WTC11 (cell line): ENCODE data around the gene SEC16B. TPM values are rescaled to one million over a fixed set of nuclear protein-coding genes. Genes with fewer than 3 reads are reported as not detected.

Source experiments
- ATAC-seq: fragments of 200-7000 bp; cut with Tn5 transposase; 2 replicates; pipeline ENCODE4 v1.10.0; 2021; ENCODE audit warnings: mild to moderate bottlenecking, moderate library complexity
- CTCF ChIA-PET: fragments of 300-600 bp; sonication (Branson Sonifier 250); formaldehyde crosslinking; loops from one replicate; lab custom pipeline; 2021; ENCODE audit warnings: antibody characterized with exemption; lab: Charles Lee
- POLR2A ChIA-PET: fragments of 350-600 bp; sonication (Branson Sonifier 250); formaldehyde crosslinking; loops from one replicate; lab custom pipeline; 2021; ENCODE audit warnings: antibody characterized with exemption; lab: Charles Lee
- DNase-seq: peaks from one replicate; pipeline ENCODE4 v3.0.0; 2021; ENCODE audit warnings: low spot score
- H3K27ac Mint-ChIP-seq: 2 replicates; pipeline ENCODE4 v1.8.0; 2021; ENCODE audit warnings: mixed read lengths
- H3K27me3 Mint-ChIP-seq: 2 replicates; pipeline ENCODE4 v1.8.0; 2021; ENCODE audit warnings: low read depth, mild to moderate bottlenecking, moderate library complexity, mixed read lengths
- H3K36me3 Mint-ChIP-seq: 2 replicates; pipeline ENCODE4 v1.8.0; 2021; ENCODE audit warnings: mixed read lengths
- H3K4me1 Mint-ChIP-seq: 2 replicates; pipeline ENCODE4 v1.8.0; 2022; ENCODE audit warnings: mixed read lengths
- H3K4me3 Mint-ChIP-seq: 2 replicates; pipeline ENCODE4 v1.8.0; 2021; ENCODE audit warnings: mild to moderate bottlenecking, moderate library complexity, mixed read lengths
- H3K9me3 Mint-ChIP-seq: 2 replicates; pipeline ENCODE4 v1.8.0; 2021; ENCODE audit warnings: mixed read lengths
- CBFB ChIP-seq: sonication (generic); formaldehyde crosslinking; IDR thresholded peaks from 2 replicates; pipeline ENCODE4 v1.8.1; 2022; ENCODE audit warnings: mild to moderate bottlenecking, low read depth, missing genetic modification reagents
- CDX4 ChIP-seq: fragments of 250-450 bp; sonication (Bioruptor Pico); IDR thresholded peaks from 2 replicates; pipeline ENCODE4 v1.9.0; 2021; ENCODE audit warnings: moderate library complexity, mild to moderate bottlenecking, inconsistent platforms, borderline replicate concordance
- CREB1 ChIP-seq: sonication (generic); formaldehyde crosslinking; IDR thresholded peaks from 2 replicates; pipeline ENCODE4 v1.8.0; 2023; ENCODE audit warnings: mild to moderate bottlenecking, missing genetic modification reagents
- CTCF ChIP-seq: fragments of 200-600 bp; IDR thresholded peaks from 2 replicates; pipeline ENCODE4 v1.8.0; 2022; ENCODE audit warnings: antibody characterized with exemption
- ELF4 ChIP-seq: sonication (generic); formaldehyde crosslinking; IDR thresholded peaks from 2 replicates; pipeline ENCODE4 v1.8.1; 2022; ENCODE audit warnings: low read depth, mild to moderate bottlenecking, moderate library complexity, missing genetic modification reagents
- MAX ChIP-seq: sonication (generic); formaldehyde crosslinking; IDR thresholded peaks from 2 replicates; pipeline ENCODE4 v1.8.0; 2022; ENCODE audit warnings: mild to moderate bottlenecking, missing genetic modification reagents
- NFATC4 ChIP-seq: fragments of 250-450 bp; sonication (Bioruptor Pico); IDR thresholded peaks from 2 replicates; pipeline ENCODE4 v1.9.0; 2021; ENCODE audit warnings: mild to moderate bottlenecking
- NR1H2 ChIP-seq: sonication (generic); formaldehyde crosslinking; IDR thresholded peaks from 2 replicates; pipeline ENCODE4 v1.9.0; 2021; ENCODE audit warnings: mild to moderate bottlenecking, moderate library complexity, missing genetic modification reagents
- NR2C2 ChIP-seq: sonication (generic); formaldehyde crosslinking; IDR thresholded peaks from 2 replicates; pipeline ENCODE4 v1.8.0; 2022; ENCODE audit warnings: mild to moderate bottlenecking, missing genetic modification reagents
- TEAD4 ChIP-seq: sonication (generic); formaldehyde crosslinking; IDR thresholded peaks from 2 replicates; pipeline ENCODE4 v1.8.0; 2022; ENCODE audit warnings: mild to moderate bottlenecking, missing genetic modification reagents
- ZNF396 ChIP-seq: fragments of 250-450 bp; sonication (Bioruptor Pico); IDR thresholded peaks from 2 replicates; pipeline ENCODE4 v1.8.0; 2021; ENCODE audit warnings: mild to moderate bottlenecking, moderate library complexity, borderline replicate concordance
- total RNA-seq: library from RNA; stranded (reverse); gene quantifications from 3 replicates; pipeline ENCODE4 v1.2.3, GENCODE V29; 2021
- TF ChIP-seq, protein P1 (sequence below): sonication (generic); formaldehyde crosslinking; IDR thresholded peaks from 2 replicates; pipeline ENCODE4 v1.8.1; 2023; ENCODE audit warnings: mild to moderate bottlenecking, missing genetic modification reagents
- TF ChIP-seq, protein P2 (sequence below): sonication (generic); formaldehyde crosslinking; IDR thresholded peaks from 2 replicates; pipeline ENCODE4 v1.8.1; 2023; ENCODE audit warnings: mild to moderate bottlenecking, moderate library complexity, missing genetic modification reagents
- TF ChIP-seq, protein P3 (sequence below): sonication (generic); formaldehyde crosslinking; IDR thresholded peaks from 2 replicates; pipeline ENCODE4 v1.8.0; 2023; ENCODE audit warnings: missing genetic modification reagents, mild to moderate bottlenecking, borderline replicate concordance
- TF ChIP-seq, protein P4 (sequence below): sonication (generic); formaldehyde crosslinking; IDR thresholded peaks from 2 replicates; pipeline ENCODE4 v1.8.1; 2022; ENCODE audit warnings: mild to moderate bottlenecking, moderate library complexity, missing genetic modification reagents
- TF ChIP-seq, protein P5 (sequence below): sonication (generic); formaldehyde crosslinking; IDR thresholded peaks from 2 replicates; pipeline ENCODE4 v1.8.1; 2022; ENCODE audit warnings: mild to moderate bottlenecking, missing genetic modification reagents, moderate library complexity, borderline replicate concordance
- TF ChIP-seq, protein P6 (sequence below): fragments of 250-450 bp; sonication (Bioruptor Pico); IDR thresholded peaks from 2 replicates; pipeline ENCODE4 v1.9.0; 2021; ENCODE audit warnings: mild to moderate bottlenecking

The SEC16B gene
- total RNA-seq, 1 experiment from 2014 or later = 0.90 TPM

DNA sequence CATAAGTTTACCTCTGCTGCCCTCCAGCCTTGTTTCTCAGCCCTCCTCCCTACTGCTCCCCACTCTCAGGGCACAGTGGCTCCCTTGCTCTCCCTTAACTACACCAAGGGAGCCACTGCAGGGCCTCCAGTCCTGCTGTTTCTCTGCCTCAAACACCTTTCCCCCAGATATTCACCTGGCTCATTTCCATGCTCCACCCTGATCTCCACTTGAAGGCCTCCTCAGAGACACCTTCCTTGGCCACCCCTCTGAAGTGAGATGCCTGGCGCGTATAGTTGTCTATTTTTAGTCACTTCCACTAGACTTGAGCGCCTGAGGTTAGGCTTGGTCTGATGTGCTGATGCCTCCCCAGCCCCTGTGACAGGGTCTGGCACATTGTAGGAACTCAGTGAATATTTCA is 34.9 kb downstream of the SEC16B start:
- Mint-ChIP-seq H3K4me1 (0 out of 2 replicates have a peak, but pooled peaks cover 2% of the 10 kb centered on the region), H3K27ac (no peak overlapping the region), H3K9me3 (no peaks in the 10 kb centered on the region), H3K36me3 (no peaks in the 10 kb centered on the region), H3K27me3 (no peaks in the 10 kb centered on the region), H3K4me3 (no peak overlapping the region)
- no peak for TF ChIP-seq ZNF396 (CRISPR knock-in tag)
- TF ChIP-seq MAX = no peak
- TF ChIP-seq NR2C2 = no peak
- TF ChIP-seq, protein P1, sequence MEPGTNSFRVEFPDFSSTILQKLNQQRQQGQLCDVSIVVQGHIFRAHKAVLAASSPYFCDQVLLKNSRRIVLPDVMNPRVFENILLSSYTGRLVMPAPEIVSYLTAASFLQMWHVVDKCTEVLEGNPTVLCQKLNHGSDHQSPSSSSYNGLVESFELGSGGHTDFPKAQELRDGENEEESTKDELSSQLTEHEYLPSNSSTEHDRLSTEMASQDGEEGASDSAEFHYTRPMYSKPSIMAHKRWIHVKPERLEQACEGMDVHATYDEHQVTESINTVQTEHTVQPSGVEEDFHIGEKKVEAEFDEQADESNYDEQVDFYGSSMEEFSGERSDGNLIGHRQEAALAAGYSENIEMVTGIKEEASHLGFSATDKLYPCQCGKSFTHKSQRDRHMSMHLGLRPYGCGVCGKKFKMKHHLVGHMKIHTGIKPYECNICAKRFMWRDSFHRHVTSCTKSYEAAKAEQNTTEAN (CRISPR knock-in tag) = no peak
- TF ChIP-seq, protein P2, sequence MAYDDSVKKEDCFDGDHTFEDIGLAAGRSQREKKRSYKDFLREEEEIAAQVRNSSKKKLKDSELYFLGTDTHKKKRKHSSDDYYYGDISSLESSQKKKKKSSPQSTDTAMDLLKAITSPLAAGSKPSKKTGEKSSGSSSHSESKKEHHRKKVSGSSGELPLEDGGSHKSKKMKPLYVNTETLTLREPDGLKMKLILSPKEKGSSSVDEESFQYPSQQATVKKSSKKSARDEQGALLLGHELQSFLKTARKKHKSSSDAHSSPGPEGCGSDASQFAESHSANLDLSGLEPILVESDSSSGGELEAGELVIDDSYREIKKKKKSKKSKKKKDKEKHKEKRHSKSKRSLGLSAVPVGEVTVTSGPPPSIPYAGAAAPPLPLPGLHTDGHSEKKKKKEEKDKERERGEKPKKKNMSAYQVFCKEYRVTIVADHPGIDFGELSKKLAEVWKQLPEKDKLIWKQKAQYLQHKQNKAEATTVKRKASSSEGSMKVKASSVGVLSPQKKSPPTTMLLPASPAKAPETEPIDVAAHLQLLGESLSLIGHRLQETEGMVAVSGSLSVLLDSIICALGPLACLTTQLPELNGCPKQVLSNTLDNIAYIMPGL (CRISPR knock-in tag) = no peak
- no peak for TF ChIP-seq CTCF
- TF ChIP-seq, protein P3, sequence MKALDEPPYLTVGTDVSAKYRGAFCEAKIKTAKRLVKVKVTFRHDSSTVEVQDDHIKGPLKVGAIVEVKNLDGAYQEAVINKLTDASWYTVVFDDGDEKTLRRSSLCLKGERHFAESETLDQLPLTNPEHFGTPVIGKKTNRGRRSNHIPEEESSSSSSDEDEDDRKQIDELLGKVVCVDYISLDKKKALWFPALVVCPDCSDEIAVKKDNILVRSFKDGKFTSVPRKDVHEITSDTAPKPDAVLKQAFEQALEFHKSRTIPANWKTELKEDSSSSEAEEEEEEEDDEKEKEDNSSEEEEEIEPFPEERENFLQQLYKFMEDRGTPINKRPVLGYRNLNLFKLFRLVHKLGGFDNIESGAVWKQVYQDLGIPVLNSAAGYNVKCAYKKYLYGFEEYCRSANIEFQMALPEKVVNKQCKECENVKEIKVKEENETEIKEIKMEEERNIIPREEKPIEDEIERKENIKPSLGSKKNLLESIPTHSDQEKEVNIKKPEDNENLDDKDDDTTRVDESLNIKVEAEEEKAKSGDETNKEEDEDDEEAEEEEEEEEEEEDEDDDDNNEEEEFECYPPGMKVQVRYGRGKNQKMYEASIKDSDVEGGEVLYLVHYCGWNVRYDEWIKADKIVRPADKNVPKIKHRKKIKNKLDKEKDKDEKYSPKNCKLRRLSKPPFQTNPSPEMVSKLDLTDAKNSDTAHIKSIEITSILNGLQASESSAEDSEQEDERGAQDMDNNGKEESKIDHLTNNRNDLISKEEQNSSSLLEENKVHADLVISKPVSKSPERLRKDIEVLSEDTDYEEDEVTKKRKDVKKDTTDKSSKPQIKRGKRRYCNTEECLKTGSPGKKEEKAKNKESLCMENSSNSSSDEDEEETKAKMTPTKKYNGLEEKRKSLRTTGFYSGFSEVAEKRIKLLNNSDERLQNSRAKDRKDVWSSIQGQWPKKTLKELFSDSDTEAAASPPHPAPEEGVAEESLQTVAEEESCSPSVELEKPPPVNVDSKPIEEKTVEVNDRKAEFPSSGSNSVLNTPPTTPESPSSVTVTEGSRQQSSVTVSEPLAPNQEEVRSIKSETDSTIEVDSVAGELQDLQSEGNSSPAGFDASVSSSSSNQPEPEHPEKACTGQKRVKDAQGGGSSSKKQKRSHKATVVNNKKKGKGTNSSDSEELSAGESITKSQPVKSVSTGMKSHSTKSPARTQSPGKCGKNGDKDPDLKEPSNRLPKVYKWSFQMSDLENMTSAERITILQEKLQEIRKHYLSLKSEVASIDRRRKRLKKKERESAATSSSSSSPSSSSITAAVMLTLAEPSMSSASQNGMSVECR (CRISPR knock-in tag) = no peak
- DNase-seq (no peak), ATAC-seq (no peak)
- CTCF ChIA-PET = no interaction called here
- POLR2A ChIA-PET = no interaction called here

GRCh38 chr1:177934461-177934860 is 35.4 kb downstream of the SEC16B start:
- no peak for ATAC-seq

More at GRCh38 chr1:177934461-177934860, 35.4 kb downstream of the SEC16B start:
- Mint-ChIP-seq H3K36me3 (no peaks in the 10 kb centered on the region), H3K4me1 (0 out of 2 replicates have a peak, but pooled peaks cover 2% of the 10 kb centered on the region), H3K4me3 (no peak overlapping the region), H3K27me3 (no peaks in the 10 kb centered on the region), H3K27ac (no peak overlapping the region), H3K9me3 (no peaks in the 10 kb centered on the region)
- TF ChIP-seq, protein P4, sequence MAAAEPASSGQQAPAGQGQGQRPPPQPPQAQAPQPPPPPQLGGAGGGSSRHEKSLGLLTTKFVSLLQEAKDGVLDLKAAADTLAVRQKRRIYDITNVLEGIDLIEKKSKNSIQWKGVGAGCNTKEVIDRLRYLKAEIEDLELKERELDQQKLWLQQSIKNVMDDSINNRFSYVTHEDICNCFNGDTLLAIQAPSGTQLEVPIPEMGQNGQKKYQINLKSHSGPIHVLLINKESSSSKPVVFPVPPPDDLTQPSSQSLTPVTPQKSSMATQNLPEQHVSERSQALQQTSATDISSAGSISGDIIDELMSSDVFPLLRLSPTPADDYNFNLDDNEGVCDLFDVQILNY = no peak
- TF ChIP-seq, protein P5, sequence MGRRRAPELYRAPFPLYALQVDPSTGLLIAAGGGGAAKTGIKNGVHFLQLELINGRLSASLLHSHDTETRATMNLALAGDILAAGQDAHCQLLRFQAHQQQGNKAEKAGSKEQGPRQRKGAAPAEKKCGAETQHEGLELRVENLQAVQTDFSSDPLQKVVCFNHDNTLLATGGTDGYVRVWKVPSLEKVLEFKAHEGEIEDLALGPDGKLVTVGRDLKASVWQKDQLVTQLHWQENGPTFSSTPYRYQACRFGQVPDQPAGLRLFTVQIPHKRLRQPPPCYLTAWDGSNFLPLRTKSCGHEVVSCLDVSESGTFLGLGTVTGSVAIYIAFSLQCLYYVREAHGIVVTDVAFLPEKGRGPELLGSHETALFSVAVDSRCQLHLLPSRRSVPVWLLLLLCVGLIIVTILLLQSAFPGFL (CRISPR knock-in tag) = no peak
- TF ChIP-seq, protein P6, sequence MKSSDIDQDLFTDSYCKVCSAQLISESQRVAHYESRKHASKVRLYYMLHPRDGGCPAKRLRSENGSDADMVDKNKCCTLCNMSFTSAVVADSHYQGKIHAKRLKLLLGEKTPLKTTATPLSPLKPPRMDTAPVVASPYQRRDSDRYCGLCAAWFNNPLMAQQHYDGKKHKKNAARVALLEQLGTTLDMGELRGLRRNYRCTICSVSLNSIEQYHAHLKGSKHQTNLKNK (CRISPR knock-in tag) = no peak
- TF ChIP-seq CBFB (CRISPR knock-in tag) (no peak), NFATC4 (CRISPR knock-in tag) (no peak), ELF4 (CRISPR knock-in tag) (no peak), CREB1 (no peak), NR1H2 (no peak), CDX4 (no peak), TEAD4 (CRISPR knock-in tag) (no peak)
- ChIA-PET CTCF (no interaction called here), POLR2A (no interaction called here)
- DNase-seq = no peak
